ENCODE results near the gene PAWR. TPM values are rescaled to one million over a fixed set of nuclear protein-coding genes. Genes with fewer than 3 reads are reported as not detected.

PAWR gene
- total RNA-seq (2022; extraction: Qiagen RNA extraction): 36.9 to 54.4 TPM (median 50.9 TPM) in 5 replicates

GRCh38 chr12:79690638-79691510, at the start of gene PAWR:
TSS of gene PAWR (minus strand) at chr12:79690964. CDS start at chr12:79690244, 720 bp downstream.

Other genes with a start within 250 kb of the PAWR start
- 15.4 to 33.6 TPM (median 21.1 TPM) in 5 replicates for gene PPP1R12A, start 244.1 kb upstream of the PAWR start, total RNA-seq (2022; extraction: Qiagen RNA extraction)